Hepatocyte (in vitro differentiated cells): Measurements from ENCODE around the gene ARSJ. TPM values are rescaled to one million over a fixed set of nuclear protein-coding genes. Genes with fewer than 3 reads are reported as not detected.

ENCODE experiments used
- DNase-seq: peaks from one replicate; pipeline ENCODE4 v3.0.0-alpha.2; 2016; ENCODE audit warnings: low spot score
- H2AFZ ChIP-seq: fragments of 200-600 bp; sonication (generic); 2 replicates; pipeline ENCODE4 v1.6.0; 2016; ENCODE audit warnings: antibody characterized with exemption, mild to moderate bottlenecking
- H3K27ac ChIP-seq: fragments of 200-600 bp; sonication (generic); 2 replicates; pipeline ENCODE4 v1.5.1; 2016; ENCODE audit warnings: mild to moderate bottlenecking
- H3K27me3 ChIP-seq: fragments of 200-600 bp; sonication (generic); 2 replicates; pipeline ENCODE4 v1.6.1; 2016
- H3K36me3 ChIP-seq: fragments of 200-600 bp; sonication (generic); replicated peaks from 2 replicates; pipeline ENCODE4 v1.5.1; 2016; ENCODE audit warnings: low read depth; ENCODE audit not compliant: insufficient read depth
- H3K4me1 ChIP-seq: fragments of 200-600 bp; sonication (generic); 2 replicates; pipeline ENCODE4 v1.5.1; 2016; ENCODE audit warnings: mild to moderate bottlenecking, moderate library complexity; ENCODE audit not compliant: insufficient read depth
- H3K4me2 ChIP-seq: fragments of 200-600 bp; sonication (generic); 2 replicates; pipeline ENCODE4 v1.6.0; 2016
- H3K4me3 ChIP-seq: fragments of 200-600 bp; sonication (generic); 2 replicates; pipeline ENCODE4 v1.5.1; 2016; ENCODE audit warnings: mild to moderate bottlenecking
- H3K79me2 ChIP-seq: fragments of 200-600 bp; sonication (generic); 2 replicates; pipeline ENCODE4 v1.6.0; 2017; ENCODE audit warnings: mild to moderate bottlenecking
- H3K9me2 ChIP-seq: fragments of 200-600 bp; sonication (generic); replicated peaks from 2 replicates; pipeline ENCODE4 v1.6.0; 2017; ENCODE audit warnings: mild to moderate bottlenecking; ENCODE audit not compliant: insufficient read depth
- H3K9me3 ChIP-seq: fragments of 200-600 bp; sonication (generic); 2 replicates; pipeline ENCODE4 v1.5.1; 2016; ENCODE audit warnings: low read depth, mild to moderate bottlenecking
- H4K20me1 ChIP-seq: fragments of 200-600 bp; sonication (generic); 2 replicates; pipeline ENCODE4 v1.6.0; 2016; ENCODE audit warnings: mild to moderate bottlenecking; ENCODE audit not compliant: insufficient read depth, poor library complexity, severe bottlenecking
- EZH2 ChIP-seq: fragments of 200-600 bp; sonication (generic); IDR thresholded peaks from 2 replicates; pipeline ENCODE4 v1.6.1; 2016; ENCODE audit warnings: antibody characterized with exemption, mild to moderate bottlenecking, borderline replicate concordance
- EZH2phosphoT487 ChIP-seq: fragments of 200-600 bp; sonication (generic); IDR thresholded peaks from one replicate; pipeline ENCODE4 v1.6.1; 2018; ENCODE audit warnings: antibody characterized with exemption, mild to moderate bottlenecking, low read depth, moderate library complexity; ENCODE audit not compliant: unreplicated experiment, severe bottlenecking
- WGBS: methylation state at CpG from one replicate; pipeline ENCODE4 v1.1.6; 2016; ENCODE audit warnings: low lambda C conversion rate; ENCODE audit errors: missing lambda C conversion rate; 5-methylcytosine and 5-hydroxymethylcytosine counted together
- polyA plus RNA-seq: library from polyadenylated mRNA; unstranded; fragments of >200 nt; fragmentation: Nextera tagmentation; extraction: Ambion mirVana; gene quantifications from 2 replicates; pipeline ENCODE4 v1.2.1, GENCODE V29; 2016
- total RNA-seq: library from RNA; depleted of rRNA; stranded (reverse); fragments of >200 nt; gene quantifications from 2 replicates; pipeline ENCODE4 v1.2.3, GENCODE V29; 2014
- TF ChIP-seq, protein P1 (sequence below): fragments of 200-600 bp; sonication (generic); IDR thresholded peaks from 2 replicates; pipeline ENCODE4 v1.5.1; 2016; ENCODE audit warnings: antibody characterized with exemption, mild to moderate bottlenecking; ENCODE audit not compliant: poor library complexity

The ARSJ gene
- total and polyA plus RNA-seq, 2 experiments from 2014 or later: 7.6 to 13.8 TPM

DNA sequence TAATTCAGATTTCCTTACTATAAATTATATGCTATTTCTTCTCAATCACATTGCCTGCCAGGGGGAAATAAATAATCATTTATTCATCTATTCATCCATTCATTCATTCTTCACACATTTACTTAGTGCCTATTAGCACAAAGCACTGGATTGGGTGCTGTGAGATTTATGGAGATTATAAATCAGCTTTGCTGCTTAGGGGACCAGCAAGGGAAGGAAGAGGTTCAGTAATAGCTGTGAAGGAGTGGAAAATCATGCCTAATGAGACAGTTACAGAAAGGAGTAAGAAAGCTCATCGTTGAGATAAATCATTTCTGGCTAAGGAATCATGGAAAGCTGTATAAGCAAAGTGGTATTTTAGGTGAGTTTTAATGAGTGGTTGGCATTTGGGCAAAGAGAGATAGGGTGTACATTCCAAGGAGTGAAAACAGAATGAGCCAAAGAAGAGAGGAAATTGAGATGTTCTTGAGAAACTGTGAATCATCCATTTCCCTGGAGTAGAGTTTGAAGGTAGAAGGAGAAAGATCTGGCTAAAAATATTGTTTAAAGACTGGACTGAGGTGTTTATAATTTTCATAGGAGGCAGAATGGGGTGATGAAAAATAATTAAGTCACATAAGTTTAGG, 9.6 kb downstream of the ARSJ start:
- H3K27me3 ChIP-seq: no peaks in the 10 kb centered on the region
- no peaks in the 10 kb centered on the region for H3K4me1 ChIP-seq
- H3K9me2 ChIP-seq: no peaks in the 10 kb centered on the region
- H4K20me1 ChIP-seq: no peaks in the 10 kb centered on the region
- H3K9me3 ChIP-seq: no peaks in the 10 kb centered on the region
- no peak overlapping the region for H3K27ac ChIP-seq
- H2AFZ ChIP-seq: no peak overlapping the region
- no peak for DNase-seq
- H3K36me3 ChIP-seq: no peaks in the 10 kb centered on the region
- TF ChIP-seq EZH2phosphoT487: no peak
- TF ChIP-seq EZH2: no peak
- TF ChIP-seq, protein P1, sequence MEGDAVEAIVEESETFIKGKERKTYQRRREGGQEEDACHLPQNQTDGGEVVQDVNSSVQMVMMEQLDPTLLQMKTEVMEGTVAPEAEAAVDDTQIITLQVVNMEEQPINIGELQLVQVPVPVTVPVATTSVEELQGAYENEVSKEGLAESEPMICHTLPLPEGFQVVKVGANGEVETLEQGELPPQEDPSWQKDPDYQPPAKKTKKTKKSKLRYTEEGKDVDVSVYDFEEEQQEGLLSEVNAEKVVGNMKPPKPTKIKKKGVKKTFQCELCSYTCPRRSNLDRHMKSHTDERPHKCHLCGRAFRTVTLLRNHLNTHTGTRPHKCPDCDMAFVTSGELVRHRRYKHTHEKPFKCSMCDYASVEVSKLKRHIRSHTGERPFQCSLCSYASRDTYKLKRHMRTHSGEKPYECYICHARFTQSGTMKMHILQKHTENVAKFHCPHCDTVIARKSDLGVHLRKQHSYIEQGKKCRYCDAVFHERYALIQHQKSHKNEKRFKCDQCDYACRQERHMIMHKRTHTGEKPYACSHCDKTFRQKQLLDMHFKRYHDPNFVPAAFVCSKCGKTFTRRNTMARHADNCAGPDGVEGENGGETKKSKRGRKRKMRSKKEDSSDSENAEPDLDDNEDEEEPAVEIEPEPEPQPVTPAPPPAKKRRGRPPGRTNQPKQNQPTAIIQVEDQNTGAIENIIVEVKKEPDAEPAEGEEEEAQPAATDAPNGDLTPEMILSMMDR: no peak
- H3K79me2 ChIP-seq: peaks cover 33% of the 10 kb centered on the region
- no peak overlapping the region for H3K4me2 ChIP-seq
- H3K4me3 ChIP-seq: no peak overlapping the region
- WGBS: 88% methylated on average over 1 of the region's 1 CpG

DNA sequence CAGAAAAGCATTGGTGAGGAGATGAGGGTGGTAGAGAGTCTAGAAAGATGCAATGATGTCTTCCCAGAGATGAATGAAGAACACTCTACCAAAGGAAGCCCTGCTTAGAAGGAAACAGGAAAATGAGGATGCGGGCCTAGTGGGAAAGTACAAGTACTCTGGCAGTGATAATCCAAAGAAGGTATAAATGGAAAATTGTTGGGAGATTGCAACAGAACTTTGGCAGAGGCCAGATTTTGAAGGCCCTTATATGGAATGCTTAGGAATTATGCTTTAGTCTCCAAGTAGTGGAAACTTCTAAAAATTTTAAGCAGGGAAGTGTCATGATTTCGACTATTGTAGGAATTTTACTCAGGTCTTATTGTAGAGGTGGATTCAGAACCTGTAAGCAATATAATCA, 11.0 kb downstream of the ARSJ start:
- Histone ChIP-seq H3K9me2 (no peaks in the 10 kb centered on the region), H3K36me3 (no peaks in the 10 kb centered on the region), H3K9me3 (no peaks in the 10 kb centered on the region), H4K20me1 (no peaks in the 10 kb centered on the region), H3K4me2 (no peak overlapping the region), H3K27me3 (no peaks in the 10 kb centered on the region), H3K79me2 (peaks cover 27% of the 10 kb centered on the region), H3K4me3 (no peak overlapping the region), H3K27ac (no peak overlapping the region), H2AFZ (no peak overlapping the region), H3K4me1 (no peaks in the 10 kb centered on the region)
- no peak for DNase-seq
- WGBS: 92% methylated on average over 2 of the region's 2 CpGs
- no peak for TF ChIP-seq EZH2
- TF ChIP-seq EZH2phosphoT487: no peak
- TF ChIP-seq, protein P1: no peak

DNA sequence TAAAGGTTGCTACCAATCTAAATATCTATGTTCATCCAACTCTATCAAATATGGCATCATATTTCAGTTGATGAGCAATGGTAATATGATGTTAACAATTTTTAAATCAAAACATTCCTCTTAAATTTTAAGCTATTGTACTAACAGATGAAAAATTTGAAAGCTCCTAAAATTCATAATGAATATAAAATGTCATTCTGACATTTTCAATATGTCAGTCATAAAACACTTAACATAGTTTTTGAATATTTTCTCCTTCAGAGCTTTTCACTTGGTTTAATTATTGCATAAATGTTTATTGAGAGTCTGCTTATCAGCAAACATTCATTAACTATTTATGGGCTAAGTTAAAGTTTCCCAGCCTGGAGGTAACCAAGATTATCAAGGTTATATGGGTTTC, 11.8 kb downstream of the ARSJ start:
- Histone ChIP-seq H3K4me3 (no peak overlapping the region), H3K27ac (no peak overlapping the region), H3K4me1 (no peaks in the 10 kb centered on the region), H3K9me2 (no peaks in the 10 kb centered on the region), H3K4me2 (no peak overlapping the region), H3K9me3 (no peaks in the 10 kb centered on the region), H3K27me3 (no peaks in the 10 kb centered on the region), H3K79me2 (peaks cover 22% of the 10 kb centered on the region), H3K36me3 (no peaks in the 10 kb centered on the region), H2AFZ (no peak overlapping the region), H4K20me1 (no peaks in the 10 kb centered on the region)
- no peak for TF ChIP-seq EZH2phosphoT487
- TF ChIP-seq, protein P1: no peak
- TF ChIP-seq EZH2: no peak
- no peak for DNase-seq
